Tibial nerve (tissue), 4 donors: ENCODE data around the gene FUT8. TPM values are rescaled to one million over a fixed set of nuclear protein-coding genes. Genes with fewer than 3 reads are reported as not detected.

Source experiments
- DNase-seq, 2 donors: peaks; one replicate each; pipeline ENCODE4 v3.0.0-alpha.2; 2019; ENCODE audit warnings: low spot score in 2 of 2
- H3K27ac ChIP-seq, 4 donors: fragments of 200-600 bp; sonication (generic) in 3 of 4; one replicate each; pipeline ENCODE4 v1.5.1; 2017 to 2019; ENCODE audit warnings: mild to moderate bottlenecking in 1 of 4
- H3K27me3 ChIP-seq, 2 donors: fragments of 200-600 bp; sonication (generic) in 1 of 2; one replicate each; pipeline versions ENCODE4 v1.5.1 to v1.6.0; 2017 to 2019
- H3K36me3 ChIP-seq, 3 donors: fragments of 200-600 bp; sonication (generic); one replicate each; pipeline ENCODE4 v1.5.1; 2018 to 2019
- H3K4me1 ChIP-seq, 4 donors: fragments of 200-600 bp; sonication (generic) in 3 of 4; one replicate each; pipeline ENCODE4 v1.5.1; 2017 to 2019
- H3K4me3 ChIP-seq, 4 donors: fragments of 200-600 bp; sonication (generic) in 3 of 4; one replicate each; pipeline ENCODE4 v1.5.1; 2017 to 2019; ENCODE audit warnings: mild to moderate bottlenecking in 1 of 4, moderate library complexity in 1 of 4
- H3K9me3 ChIP-seq, 4 donors: fragments of 200-600 bp; sonication (generic) in 3 of 4; one replicate each; pipeline ENCODE4 v1.5.1; 2017 to 2019
- EP300 ChIP-seq, 2 donors: sonication (generic); formaldehyde crosslinking; IDR thresholded peaks; one replicate each; pipeline ENCODE4 v1.6.1; 2017; ENCODE audit warnings: antibody characterized with exemption in 2 of 2, mild to moderate bottlenecking in 1 of 2
- POLR2A ChIP-seq, 2 donors: fragments of 450-650 bp; IDR thresholded peaks; one replicate each; pipeline ENCODE4 v1.6.1; 2017; ENCODE audit warnings: antibody characterized with exemption in 2 of 2, mild to moderate bottlenecking in 2 of 2, moderate library complexity in 2 of 2
- WGBS, 2 donors: methylation state at CpG; one replicate each; pipeline ENCODE4 v1.1.5; 2018; 5-methylcytosine and 5-hydroxymethylcytosine counted together
- total RNA-seq, 4 donors: library from RNA; depleted of rRNA; stranded (reverse); fragments of >200 nt; gene quantifications; one replicate each; pipeline ENCODE4 v1.1.0, GENCODE V29; 2016
- TF ChIP-seq, protein P1 (sequence below), 5 experiments: fragments of 200-600 bp in 3 of 5; fragments of 450-650 bp in 2 of 5; sonication (generic) in 3 of 5; IDR thresholded peaks; one replicate each; pipeline ENCODE4 v1.5.1; 2016 to 2019; ENCODE audit warnings: antibody characterized with exemption in 5 of 5, mild to moderate bottlenecking in 3 of 5, moderate library complexity in 2 of 5

The FUT8 gene
- total RNA-seq, 4 donors from 2014 or later: 69.6 to 114 (median 91.2) TPM

DNA sequence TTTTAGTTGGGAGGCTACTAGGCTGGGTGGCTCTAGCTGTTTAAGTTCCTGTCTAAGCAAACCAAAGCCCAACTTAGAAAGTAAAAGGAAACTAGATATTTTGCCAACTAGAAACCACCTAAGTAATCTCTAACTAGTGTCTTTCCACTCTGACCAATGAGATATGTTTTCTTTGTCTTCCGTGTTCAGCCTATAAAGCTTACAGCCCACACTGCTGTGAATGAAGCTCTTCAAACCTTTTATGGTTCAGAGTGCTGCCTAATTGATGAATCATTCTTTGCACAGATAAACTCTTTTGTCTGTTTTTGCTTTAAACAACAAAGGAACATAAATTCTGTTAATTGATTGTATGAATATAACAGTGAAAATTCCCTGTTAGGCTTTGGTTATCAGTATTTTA is 66.1 kb downstream of the FUT8 start:
- Histone ChIP-seq H3K27me3 (no peaks in the 10 kb centered on the region), H3K27ac (no peak overlapping the region), H3K4me3 (no peak overlapping the region), H3K36me3 (no peaks in the 10 kb centered on the region), H3K9me3 (no peaks in the 10 kb centered on the region), H3K4me1 (peaks cover 0 to 19% (median 0%) of the 10 kb centered on the region in 4 donors)
- WGBS, 2 donors: 56 to 61% methylated on average over 1 of the region's 1 CpG
- no peak for DNase-seq
- TF ChIP-seq, protein P1, sequence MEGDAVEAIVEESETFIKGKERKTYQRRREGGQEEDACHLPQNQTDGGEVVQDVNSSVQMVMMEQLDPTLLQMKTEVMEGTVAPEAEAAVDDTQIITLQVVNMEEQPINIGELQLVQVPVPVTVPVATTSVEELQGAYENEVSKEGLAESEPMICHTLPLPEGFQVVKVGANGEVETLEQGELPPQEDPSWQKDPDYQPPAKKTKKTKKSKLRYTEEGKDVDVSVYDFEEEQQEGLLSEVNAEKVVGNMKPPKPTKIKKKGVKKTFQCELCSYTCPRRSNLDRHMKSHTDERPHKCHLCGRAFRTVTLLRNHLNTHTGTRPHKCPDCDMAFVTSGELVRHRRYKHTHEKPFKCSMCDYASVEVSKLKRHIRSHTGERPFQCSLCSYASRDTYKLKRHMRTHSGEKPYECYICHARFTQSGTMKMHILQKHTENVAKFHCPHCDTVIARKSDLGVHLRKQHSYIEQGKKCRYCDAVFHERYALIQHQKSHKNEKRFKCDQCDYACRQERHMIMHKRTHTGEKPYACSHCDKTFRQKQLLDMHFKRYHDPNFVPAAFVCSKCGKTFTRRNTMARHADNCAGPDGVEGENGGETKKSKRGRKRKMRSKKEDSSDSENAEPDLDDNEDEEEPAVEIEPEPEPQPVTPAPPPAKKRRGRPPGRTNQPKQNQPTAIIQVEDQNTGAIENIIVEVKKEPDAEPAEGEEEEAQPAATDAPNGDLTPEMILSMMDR (IDR thresholded peaks at IDR 0.05): no peak

DNA sequence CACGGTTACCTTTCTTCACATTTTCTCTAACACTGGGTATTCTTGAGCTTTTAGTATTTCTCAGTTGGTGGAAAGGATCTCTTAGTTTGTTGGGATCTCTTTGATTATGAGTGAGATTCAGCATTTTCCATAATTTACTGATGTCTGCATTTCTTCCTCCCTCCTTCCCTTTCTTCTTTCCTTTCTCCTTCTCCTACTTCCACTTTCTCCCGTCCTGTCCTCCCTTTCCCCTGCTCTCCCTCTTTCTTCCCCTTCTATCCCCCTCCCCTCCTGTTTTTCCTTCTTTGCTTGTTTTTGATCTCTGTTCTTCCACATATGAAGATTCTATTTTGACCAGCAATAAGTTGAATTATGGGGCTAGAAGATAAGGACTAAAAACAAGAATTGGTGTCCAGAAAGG is 66.9 kb downstream of the FUT8 start:
- H3K9me3 ChIP-seq: no peaks in the 10 kb centered on the region
- H3K4me1 ChIP-seq: peaks cover 0 to 19% (median 0%) of the 10 kb centered on the region in 4 donors
- H3K36me3 ChIP-seq: no peaks in the 10 kb centered on the region
- WGBS, 2 donors: 85 to 89% methylated on average over 2 of the region's 2 CpGs
- H3K4me3 ChIP-seq: no peak overlapping the region
- TF ChIP-seq, protein P1 (IDR thresholded peaks at IDR 0.05): no peak
- TF ChIP-seq EP300 (IDR thresholded peaks at IDR 0.05) (no peak), POLR2A (IDR thresholded peaks at IDR 0.05) (no peak)
- H3K27ac ChIP-seq: no peak overlapping the region
- no peaks in the 10 kb centered on the region for H3K27me3 ChIP-seq
- DNase-seq: no peak

DNA sequence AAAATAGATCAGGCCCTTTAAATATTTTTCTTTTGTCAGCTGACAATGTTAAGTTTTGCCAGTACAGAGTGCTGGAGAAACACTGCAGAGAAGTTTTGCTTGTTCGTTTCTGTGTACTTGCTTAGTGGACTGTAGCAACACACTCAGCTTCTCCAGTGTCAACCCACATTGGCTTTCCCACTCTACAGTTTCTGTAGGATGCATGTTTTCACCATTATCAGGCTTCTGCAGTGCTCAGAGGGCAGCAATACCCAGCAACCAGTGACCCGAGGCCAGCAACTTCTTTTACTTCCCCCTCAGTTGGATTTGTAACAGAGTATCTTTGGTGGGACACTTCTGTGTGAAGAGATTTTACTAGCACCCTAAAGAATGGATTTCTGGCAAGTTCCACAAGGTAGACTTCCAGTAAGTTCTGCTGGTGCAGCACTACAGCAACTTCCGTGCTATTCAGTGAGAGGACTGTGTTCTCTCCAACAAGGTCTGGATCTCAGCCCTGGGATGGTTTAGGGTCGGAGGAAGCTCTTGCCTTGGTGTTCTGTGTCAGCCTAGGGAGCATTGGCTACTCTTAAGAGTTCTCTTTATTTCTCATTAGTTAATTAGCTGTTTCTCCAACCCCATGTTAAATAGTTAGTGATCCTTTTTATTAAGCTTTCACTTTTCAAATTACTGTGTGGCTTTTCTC is 70.4 kb downstream of the FUT8 start:
- Histone ChIP-seq H3K27me3 (no peaks in the 10 kb centered on the region), H3K9me3 (no peaks in the 10 kb centered on the region), H3K27ac (no peak overlapping the region), H3K4me3 (no peak overlapping the region), H3K4me1 (peaks cover 0 to 19% (median 0%) of the 10 kb centered on the region in 4 donors), H3K36me3 (no peaks in the 10 kb centered on the region)
- WGBS, 2 donors: 50 to 56% methylated on average over 4 of the region's 4 CpGs
- TF ChIP-seq POLR2A (IDR thresholded peaks at IDR 0.05) (no peak), EP300 (IDR thresholded peaks at IDR 0.05) (no peak)
- TF ChIP-seq, protein P1 (IDR thresholded peaks at IDR 0.05): no peak
- no peak for DNase-seq

DNA sequence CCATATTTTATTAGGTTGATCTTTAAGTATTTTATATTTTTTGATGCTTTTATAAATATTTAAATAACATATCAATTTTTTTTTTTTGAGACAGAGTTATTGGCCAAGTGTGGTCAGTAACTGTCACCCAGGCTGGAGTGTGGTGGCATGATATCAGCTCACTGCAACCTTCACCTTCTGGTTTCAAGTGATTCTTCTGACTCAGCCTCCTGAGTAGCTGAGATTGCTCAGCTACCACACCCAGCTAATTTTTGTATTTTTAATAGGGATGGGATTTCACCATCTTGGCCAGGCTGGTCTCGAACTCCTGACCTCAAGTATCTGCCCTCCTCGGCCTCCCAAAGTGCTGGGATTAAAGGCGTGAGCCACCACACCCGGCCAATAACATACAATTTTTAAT is 71.1 kb downstream of the FUT8 start:
- no peaks in the 10 kb centered on the region for H3K36me3 ChIP-seq
- peaks cover 0 to 12% (median 0%) of the 10 kb centered on the region in 4 donors for H3K4me1 ChIP-seq
- TF ChIP-seq POLR2A (IDR thresholded peaks at IDR 0.05): no peak
- TF ChIP-seq, protein P1 (IDR thresholded peaks at IDR 0.05): no peak
- no peak for TF ChIP-seq EP300 (IDR thresholded peaks at IDR 0.05)
- H3K27ac ChIP-seq: no peak overlapping the region
- 71 to 76% methylated on average over 4 of the region's 4 CpGs for WGBS, 2 donors
- no peak overlapping the region for H3K4me3 ChIP-seq
- H3K9me3 ChIP-seq: no peaks in the 10 kb centered on the region
- DNase-seq: no peak
- H3K27me3 ChIP-seq: no peaks in the 10 kb centered on the region

DNA sequence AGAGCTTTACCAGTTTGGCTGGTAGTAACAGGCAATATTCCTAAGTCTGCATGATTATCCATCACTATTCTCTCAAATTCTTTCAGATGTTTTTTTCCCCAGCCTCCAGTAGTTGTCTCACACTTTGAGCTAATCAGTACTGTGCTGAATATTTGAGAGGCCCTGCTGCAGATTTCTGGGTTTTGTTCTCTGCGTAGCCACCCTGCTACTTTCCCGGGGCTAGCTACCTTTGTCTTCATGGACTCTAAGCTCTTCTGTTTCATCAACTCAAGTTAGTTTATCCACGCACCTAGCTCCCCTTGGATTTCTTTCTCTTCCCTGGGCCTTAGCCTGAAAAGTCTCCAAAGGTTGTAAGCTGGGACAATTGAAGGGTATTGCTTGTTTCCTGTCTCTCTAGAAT is 73.0 kb downstream of the FUT8 start:
- no peak overlapping the region for H3K27ac ChIP-seq
- no peaks in the 10 kb centered on the region for H3K36me3 ChIP-seq
- H3K9me3 ChIP-seq: no peaks in the 10 kb centered on the region
- H3K4me1 ChIP-seq: peaks cover 0 to 14% (median under 1%) of the 10 kb centered on the region in 4 donors
- no peaks in the 10 kb centered on the region for H3K27me3 ChIP-seq
- no peak overlapping the region for H3K4me3 ChIP-seq
- no peak for TF ChIP-seq EP300 (IDR thresholded peaks at IDR 0.05)
- TF ChIP-seq, protein P1 (IDR thresholded peaks at IDR 0.05): no peak
- no peak for TF ChIP-seq POLR2A (IDR thresholded peaks at IDR 0.05)
- WGBS, 2 donors: 78 to 79% methylated on average over 3 of the region's 3 CpGs
- DNase-seq: no peak
